Thyroid gland (tissue), 4 donors: Measurements from ENCODE around the gene SYTL2. TPM values are rescaled to one million over a fixed set of nuclear protein-coding genes. Genes with fewer than 3 reads are reported as not detected.
"Not testable (repeated sequence)": the region's sequence is repeated elsewhere in the genome, so short reads cannot be mapped to it uniquely, and the experiment has no call there.

Experiments
- DNase-seq, 2 donors: peaks; one replicate each; pipeline ENCODE4 v3.0.0-alpha.2; 2019
- H3K27ac ChIP-seq, 3 donors: fragments of 200-600 bp; sonication (generic); 1 replicate in 2 of 3; 2 replicates in 1 of 3; pipeline ENCODE4 v1.5.1; 2016 to 2019; ENCODE audit warnings: mild to moderate bottlenecking in 1 of 3, moderate library complexity in 1 of 3
- H3K27me3 ChIP-seq: fragments of 200-600 bp; sonication (generic); one replicate; pipeline ENCODE4 v1.5.1; 2019
- H3K36me3 ChIP-seq, 2 donors: fragments of 200-600 bp; sonication (generic); one replicate each; pipeline ENCODE4 v1.5.1; 2016 to 2019
- H3K4me1 ChIP-seq, 2 donors: fragments of 200-600 bp; sonication (generic); one replicate each; pipeline ENCODE4 v1.5.1; 2017 to 2019
- H3K4me3 ChIP-seq, 3 donors: fragments of 200-600 bp; sonication (generic); replicated peaks in 1 of 3; 1 replicate in 2 of 3; 2 replicates in 1 of 3; pipeline ENCODE4 v1.5.1; 2016; ENCODE audit warnings: mild to moderate bottlenecking in 1 of 3
- H3K9me3 ChIP-seq: fragments of 200-600 bp; sonication (generic); one replicate; pipeline ENCODE4 v1.5.1; 2017
- CTCF ChIP-seq, 6 experiments: fragments of 200-600 bp in 3 of 6; fragments of 450-650 bp in 3 of 6; sonication (generic) in 3 of 6; IDR thresholded peaks; one replicate each; pipeline ENCODE4 v1.5.1; 2016 to 2019; ENCODE audit warnings: antibody characterized with exemption in 6 of 6, mild to moderate bottlenecking in 2 of 6, inconsistent platforms in 1 of 6, moderate library complexity in 1 of 6
- POLR2A ChIP-seq, 2 donors: fragments of 450-650 bp; IDR thresholded peaks; one replicate each; pipeline ENCODE4 v1.6.1; 2017; ENCODE audit warnings: antibody characterized with exemption in 2 of 2, mild to moderate bottlenecking in 2 of 2, moderate library complexity in 1 of 2
- WGBS, 2 donors: methylation state at CpG; one replicate each; pipeline ENCODE4 v1.1.5; 2017; 5-methylcytosine and 5-hydroxymethylcytosine counted together
- intact Hi-C: fragments of 100-400 bp; cut with DNase I; formaldehyde crosslinking; loops from one replicate; pipeline ENCODE4 v1.15.1; 2023
- total RNA-seq, 4 donors: library from RNA; depleted of rRNA; stranded (reverse); fragments of >200 nt; gene quantifications; one replicate each; pipeline ENCODE4 v1.2.3, GENCODE V29; 2016

Gene SYTL2
- total RNA-seq, 4 donors from 2014 or later = 4.5 to 18.8 (median 9.0) TPM

- no peak for DNase-seq
- Histone ChIP-seq H3K9me3 (no peaks in the 10 kb centered on the region), H3K27ac (no peak overlapping the region), H3K27me3 (no peaks in the 10 kb centered on the region), H3K4me1 (peaks cover 19 to 22% of the 10 kb centered on the region in 2 donors), H3K36me3 (no peaks in the 10 kb centered on the region), H3K4me3 (no peak overlapping the region)
- 18 to 19% methylated on average over 4 of the region's 4 CpGs for WGBS, 2 donors
- TF ChIP-seq CTCF (IDR thresholded peaks at IDR 0.05) = no peak
- TF ChIP-seq POLR2A (IDR thresholded peaks at IDR 0.05) = no peak
- intact Hi-C loops = no loop called here
Measured at GRCh38 chr11:85661972-85662664, 148.8 kb downstream of the SYTL2 start.

- peaks cover 14 to 21% of the 10 kb centered on the region in 2 donors for H3K4me1 ChIP-seq
- H3K27ac ChIP-seq = no peak overlapping the region
- H3K9me3 ChIP-seq = no peaks in the 10 kb centered on the region
- no peaks in the 10 kb centered on the region for H3K36me3 ChIP-seq
- TF ChIP-seq POLR2A (IDR thresholded peaks at IDR 0.05) = no peak
- TF ChIP-seq CTCF (IDR thresholded peaks at IDR 0.05) = no peak
- no peak overlapping the region for H3K4me3 ChIP-seq
- intact Hi-C loops = no loop called here
- WGBS, 2 donors = 66 to 67% methylated on average over 1 of the region's 1 CpG
- DNase-seq = no peak
- H3K27me3 ChIP-seq = no peaks in the 10 kb centered on the region
Measured at GRCh38 chr11:85658180-85658579, 152.8 kb downstream of the SYTL2 start.

GRCh38 chr11:85656777-85657176 is 154.2 kb downstream of the SYTL2 start:
- DNase-seq = no peak
- Histone ChIP-seq H3K4me1 (peaks cover 11 to 13% of the 10 kb centered on the region in 2 donors), H3K36me3 (no peaks in the 10 kb centered on the region), H3K27ac (no peak overlapping the region), H3K27me3 (no peaks in the 10 kb centered on the region), H3K9me3 (no peaks in the 10 kb centered on the region), H3K4me3 (no peak overlapping the region)
- TF ChIP-seq POLR2A (IDR thresholded peaks at IDR 0.05) = no peak
- no peak for TF ChIP-seq CTCF (IDR thresholded peaks at IDR 0.05)
- 90 to 95% methylated on average over 1 of the region's 1 CpG for WGBS, 2 donors
- intact Hi-C loops = no loop called here

- H3K27ac ChIP-seq, DNase-seq, H3K36me3 ChIP-seq, H3K4me1 ChIP-seq, intact Hi-C loops, H3K27me3 ChIP-seq, H3K4me3 ChIP-seq, H3K9me3 ChIP-seq: not testable (repeated sequence)
- 97% methylated on average over 4 of the region's 4 CpGs for WGBS, 2 donors
Measured at GRCh38 chr11:85654343-85654742, 156.6 kb downstream of the SYTL2 start.

GRCh38 chr11:85652786-85653447 is 158.0 kb downstream of the SYTL2 start:
- intact Hi-C loops = no loop called here
- WGBS, 2 donors = 79 to 88% methylated on average over 3 of the region's 3 CpGs
- Histone ChIP-seq H3K9me3 (no peaks in the 10 kb centered on the region), H3K4me3 (no peak overlapping the region), H3K27ac (no peak overlapping the region), H3K4me1 (peaks cover 4 to 12% of the 10 kb centered on the region in 2 donors), H3K27me3 (no peaks in the 10 kb centered on the region), H3K36me3 (no peaks in the 10 kb centered on the region)
- TF ChIP-seq POLR2A (IDR thresholded peaks at IDR 0.05) (no peak), CTCF (IDR thresholded peaks at IDR 0.05) (no peak)
- no peak for DNase-seq
